GM19351 (cell line): ENCODE results near the gene WWOX.

ENCODE experiments used
- ATAC-seq: cut with Tn5 transposase; IDR thresholded peaks from one replicate; pipeline ENCODE4 v1.9.1; 2021; ENCODE audit warnings: mild to moderate bottlenecking, moderate library complexity; ENCODE audit not compliant: unreplicated experiment

The WWOX gene

GRCh38 chr16:78102865-78103264 lies 3.4 kb downstream of the WWOX start:
- no peak for ATAC-seq

GRCh38 chr16:78105517-78105916 lies 6.1 kb downstream of the WWOX start:
- no peak for ATAC-seq

- no peak for ATAC-seq
These were observed 7.2 kb downstream of the WWOX start for GRCh38 chr16:78106686-78107085.

DNA sequence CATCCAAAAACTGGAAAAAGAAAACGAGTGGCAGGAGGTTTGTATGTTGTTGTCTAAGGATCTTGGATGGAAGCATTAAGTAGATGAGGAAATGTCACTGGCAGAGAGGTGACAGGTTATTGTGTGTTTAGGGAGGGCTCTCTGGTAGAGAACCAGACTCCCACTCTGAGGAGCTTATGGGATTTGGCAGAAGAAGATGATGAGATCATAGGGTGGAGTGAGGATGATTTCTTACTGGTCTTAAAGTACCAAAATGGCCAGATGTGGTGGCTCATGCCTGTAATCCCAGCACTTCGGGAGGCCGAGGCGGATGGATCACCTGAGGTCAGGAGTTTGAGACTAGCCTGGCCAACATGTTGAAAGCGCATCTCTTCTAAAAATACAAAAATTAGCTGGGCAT lies 9.0 kb downstream of the WWOX start:
- no peak for ATAC-seq

DNA sequence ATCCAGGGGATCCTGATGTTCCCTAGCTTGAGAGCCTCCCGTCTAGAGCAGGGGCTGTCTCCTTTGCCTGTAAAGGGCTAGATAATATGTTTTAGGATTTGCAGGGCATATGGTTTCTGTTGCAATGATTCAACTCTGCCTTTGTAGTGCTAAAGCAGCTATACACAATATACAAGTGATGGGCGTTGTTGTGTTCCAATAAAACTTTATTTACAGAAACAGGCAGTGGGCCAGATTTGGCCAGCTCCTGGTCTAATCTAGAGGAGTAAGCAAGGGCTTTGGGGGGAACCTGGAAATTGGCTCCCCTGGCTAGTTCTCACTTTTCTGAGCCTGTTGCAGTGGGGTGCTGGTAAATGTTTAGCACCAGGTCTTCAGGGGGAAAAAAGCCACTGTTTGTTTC lies 13.8 kb downstream of the WWOX start:
- ATAC-seq = no peak

DNA sequence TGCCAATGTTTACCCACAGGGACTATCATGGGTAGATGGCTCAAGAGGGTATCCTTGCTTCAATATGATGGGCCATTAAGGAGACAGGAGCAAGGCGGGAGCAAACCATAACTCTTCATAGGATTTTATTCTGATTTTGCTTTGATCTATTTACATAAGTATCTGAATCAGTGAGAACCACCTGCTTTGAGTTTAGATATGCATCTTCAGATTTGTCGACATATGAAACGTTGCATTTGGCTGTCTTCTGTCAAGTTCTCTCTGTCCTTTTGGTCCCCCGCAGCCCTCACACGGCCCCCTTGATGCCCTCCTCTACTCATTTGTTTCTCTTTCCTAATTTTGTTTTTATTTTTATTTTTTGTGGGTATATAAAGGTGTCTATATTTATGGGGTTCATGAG lies 16.2 kb downstream of the WWOX start:
- ATAC-seq = no peak

DNA sequence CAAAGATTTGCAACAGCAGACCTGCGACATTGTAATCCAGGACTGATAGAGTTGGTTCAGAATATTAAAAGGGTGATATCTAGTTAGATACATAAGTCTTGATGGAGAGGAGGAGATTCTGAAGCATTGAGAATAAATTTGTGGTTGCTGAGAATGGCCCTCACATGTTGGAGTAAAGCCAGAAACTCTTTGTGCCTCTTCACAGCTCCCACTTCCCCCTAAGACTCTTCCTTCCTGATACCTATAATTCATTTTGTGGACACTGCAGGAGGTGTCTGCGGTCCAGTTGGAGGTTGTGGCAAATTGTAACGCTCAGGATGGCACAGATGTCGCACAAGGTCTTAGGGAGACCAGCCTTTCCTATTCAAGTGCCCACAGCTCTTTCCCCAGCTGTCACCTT lies 17.5 kb downstream of the WWOX start:
- no peak for ATAC-seq

DNA sequence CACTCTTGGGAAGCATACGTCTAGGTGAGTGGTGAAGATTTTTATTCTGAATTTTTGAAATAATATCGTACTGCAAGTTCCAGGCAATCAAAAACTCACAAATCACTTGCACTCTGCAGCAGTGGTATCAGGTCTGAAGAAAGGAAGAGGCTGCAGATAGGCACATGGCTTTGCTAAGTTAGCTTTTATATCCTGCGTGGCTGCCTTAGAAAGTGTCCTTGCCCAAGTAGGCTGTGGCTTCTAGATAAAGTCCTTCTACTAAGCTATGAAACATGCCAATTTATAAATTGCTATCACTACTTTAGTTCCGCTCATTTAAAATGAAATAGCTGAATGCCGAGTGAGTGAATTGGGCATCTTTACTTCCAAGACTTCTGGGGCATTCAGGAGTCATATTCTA lies 17.9 kb downstream of the WWOX start:
- ATAC-seq = no peak

DNA sequence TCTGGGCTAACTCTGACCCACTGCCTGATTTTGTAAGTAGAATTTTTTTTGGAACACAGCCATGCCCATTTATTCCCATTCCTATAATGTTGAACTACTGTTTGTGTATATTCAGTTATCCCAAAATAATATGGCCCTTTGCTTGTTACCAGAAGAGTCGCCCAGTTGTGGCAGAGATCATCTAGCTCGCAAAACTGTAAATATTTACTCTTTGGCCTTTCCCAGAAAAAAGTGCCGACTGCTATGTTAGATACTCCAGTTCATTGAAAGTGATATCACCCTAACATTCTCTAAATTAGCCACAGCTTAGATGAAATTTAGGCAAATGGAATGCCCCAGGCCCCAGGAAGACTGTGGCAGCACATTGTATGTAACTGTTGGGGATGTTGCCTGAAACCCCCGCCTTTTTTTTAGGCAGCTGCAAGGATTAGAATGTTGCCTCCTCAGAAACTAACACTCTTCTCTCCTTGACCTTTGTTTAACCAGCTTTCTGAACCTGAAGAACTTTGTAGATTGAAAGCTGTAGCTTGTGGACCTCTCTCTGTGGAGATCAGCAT lies 19.1 kb downstream of the WWOX start:
- ATAC-seq = no peak

DNA sequence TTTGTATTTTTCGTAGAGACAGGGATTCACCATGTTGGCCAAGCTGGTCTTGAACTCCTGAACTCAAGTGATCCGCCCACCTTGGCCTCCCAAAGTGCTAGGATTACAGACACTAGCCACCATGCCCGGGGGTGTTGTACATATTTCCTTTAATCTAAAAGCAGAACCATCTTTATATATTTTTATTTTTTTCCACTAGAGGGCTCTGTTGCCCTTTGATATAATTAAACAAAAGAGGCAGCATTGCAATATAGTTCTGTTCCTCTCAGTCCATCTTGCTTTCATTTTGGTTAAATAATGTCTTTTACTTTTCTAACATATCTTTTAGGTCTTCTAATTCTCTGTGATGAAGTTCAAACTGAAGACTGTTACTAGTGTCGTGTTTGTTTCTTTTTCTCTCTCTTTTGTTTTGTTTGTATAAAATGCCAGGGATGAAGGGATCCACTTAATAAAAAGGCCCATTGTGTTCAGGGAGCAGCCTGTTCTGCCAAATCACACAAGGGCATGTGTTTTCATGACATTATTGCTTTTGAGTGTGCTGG lies 23.4 kb downstream of the WWOX start:
- ATAC-seq = peak; percentile 97

DNA sequence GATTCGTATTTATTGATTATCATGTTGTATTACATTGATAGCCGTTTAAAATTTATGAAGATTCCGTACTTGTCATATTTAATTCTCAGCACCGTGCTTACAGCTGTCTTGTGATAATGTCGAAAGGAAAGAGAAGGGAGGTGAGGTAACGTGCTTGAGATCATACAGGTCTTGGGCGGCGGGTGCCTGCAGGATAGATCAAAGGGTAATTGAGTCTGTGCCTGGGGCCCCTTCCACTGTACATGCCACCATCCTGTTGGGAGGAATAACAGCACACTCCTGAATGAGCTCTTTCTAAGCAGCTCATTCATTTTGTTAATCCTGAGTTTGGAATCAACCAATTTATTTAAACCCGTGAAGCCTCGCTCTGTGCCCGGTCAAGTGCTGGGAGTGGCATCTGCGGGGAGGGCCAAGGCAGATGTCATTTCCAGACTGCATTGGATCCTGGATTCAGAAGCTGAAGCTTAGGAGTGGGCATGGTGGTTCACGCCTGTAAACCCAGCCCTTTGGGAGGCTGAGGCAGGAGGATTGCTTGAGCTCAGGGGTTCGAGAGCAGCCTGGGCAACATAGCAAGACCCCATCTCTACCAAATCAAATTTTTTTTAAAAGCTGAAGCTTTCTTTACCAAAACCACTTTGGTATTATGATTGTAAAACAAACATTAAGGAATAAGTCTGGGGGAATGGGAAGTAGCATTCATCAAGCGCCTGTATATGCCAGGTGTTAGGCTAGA lies 25.8 kb downstream of the WWOX start:
- ATAC-seq = no peak

- ATAC-seq = no peak
These were observed 27.2 kb downstream of the WWOX start for GRCh38 chr16:78126662-78127061.

- ATAC-seq = no peak
These were observed 27.7 kb downstream of the WWOX start for GRCh38 chr16:78127130-78127529.

- ATAC-seq = no peak
These were observed 29.5 kb downstream of the WWOX start for GRCh38 chr16:78128913-78129312.

GRCh38 chr16:78129349-78129748 lies 29.9 kb downstream of the WWOX start:
- no peak for ATAC-seq

- no peak for ATAC-seq
These were observed 30.7 kb downstream of the WWOX start for GRCh38 chr16:78130083-78130608.

GRCh38 chr16:78130950-78131349 lies 31.5 kb downstream of the WWOX start:
- no peak for ATAC-seq

- ATAC-seq = no peak
These were observed 34.5 kb downstream of the WWOX start for GRCh38 chr16:78133919-78134318.

DNA sequence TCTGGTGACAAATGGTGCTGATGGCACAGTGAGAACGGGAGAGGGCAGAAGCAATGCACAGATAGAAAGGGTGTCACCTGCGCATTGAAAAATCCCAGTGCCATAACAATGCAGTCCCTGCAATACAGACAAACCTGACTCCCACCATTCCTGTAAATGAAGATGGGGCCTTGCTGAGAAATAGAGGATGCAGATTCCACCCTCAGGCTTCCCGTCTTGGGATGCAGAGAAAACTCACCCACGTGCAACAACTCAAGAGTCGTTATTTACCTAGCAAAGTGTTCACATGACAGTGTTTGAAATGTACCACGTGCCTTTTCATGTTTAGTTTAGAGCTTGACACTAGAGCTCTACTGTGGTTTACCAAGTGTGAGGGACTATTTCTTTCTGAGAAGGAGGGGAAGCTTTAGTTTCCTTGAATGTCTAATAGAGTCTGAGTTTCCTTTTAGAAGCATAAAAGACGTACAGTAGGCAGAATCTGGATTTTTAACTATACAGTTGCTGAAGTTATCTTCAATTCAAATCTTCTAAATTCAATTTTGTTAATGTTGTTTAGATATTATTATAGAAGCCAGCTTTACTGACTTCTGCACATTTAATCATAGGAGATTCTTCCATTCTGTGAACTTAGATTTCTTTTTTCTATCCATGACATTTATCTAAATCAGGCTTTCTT lies 35.6 kb downstream of the WWOX start:
- no peak for ATAC-seq

GRCh38 chr16:78137179-78137578 lies 37.7 kb downstream of the WWOX start:
- ATAC-seq = no peak

DNA sequence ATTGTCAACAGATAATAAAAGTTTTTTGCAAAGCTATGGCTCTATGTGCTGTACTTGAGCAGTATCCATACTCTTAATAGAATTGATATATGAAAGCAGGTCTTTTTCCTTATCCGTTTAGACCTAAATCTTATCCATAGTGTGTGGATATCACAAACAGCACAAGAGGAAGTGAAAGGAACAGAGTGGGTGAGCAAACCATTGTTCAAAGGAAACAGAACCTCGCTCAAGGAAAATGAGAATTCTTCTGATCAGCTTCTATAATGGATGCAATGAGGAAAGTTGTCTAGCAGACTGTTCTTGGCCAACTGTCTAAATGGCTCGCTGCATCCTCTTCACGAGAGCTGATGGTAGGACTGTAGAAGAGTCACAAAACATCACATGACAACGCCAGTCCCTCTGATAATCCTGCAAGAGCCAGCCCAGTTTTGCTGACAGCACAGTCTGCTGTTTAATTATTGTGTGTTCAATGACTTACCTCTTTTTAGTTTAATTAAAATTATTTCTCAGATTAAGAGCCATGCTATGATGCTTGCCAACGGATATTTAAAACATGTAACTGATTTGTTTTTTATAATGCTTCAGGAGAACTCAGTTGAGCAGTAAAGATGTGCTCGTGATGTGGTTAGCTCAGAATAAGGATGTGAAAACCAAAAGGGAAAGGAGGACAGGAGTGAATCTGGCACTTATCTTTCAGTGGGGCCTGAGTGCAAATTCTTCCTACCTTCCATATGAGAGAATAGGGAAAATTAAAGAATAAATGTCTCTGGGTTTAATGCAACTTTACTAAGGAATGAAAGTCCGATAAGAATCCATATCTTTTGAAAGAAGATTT lies 38.5 kb downstream of the WWOX start:
- no peak for ATAC-seq
